BE2C (cell line): ENCODE data around the gene PRICKLE1.

Experiments
- DNase-seq: peaks from one replicate; pipeline ENCODE4 v3.0.0-alpha.2; 2020
- H3K27me3 ChIP-seq: fragments of 250-450 bp; sonication (Bioruptor Pico); 2 replicates; pipeline ENCODE4 v1.5.1; 2020; ENCODE audit warnings: mild to moderate bottlenecking
- H3K36me3 ChIP-seq: fragments of 250-450 bp; sonication (Bioruptor Pico); 2 replicates; pipeline ENCODE4 v1.5.1; 2020; ENCODE audit warnings: mild to moderate bottlenecking
- H3K4me1 ChIP-seq: fragments of 250-450 bp; sonication (Bioruptor Pico); 2 replicates; pipeline ENCODE4 v1.5.1; 2020
- H3K4me3 ChIP-seq: 2 replicates; pipeline ENCODE4 v1.5.1; 2011; ENCODE audit warnings: low read depth, low read length
- H3K9me3 ChIP-seq: fragments of 250-450 bp; sonication (Bioruptor Pico); 2 replicates; pipeline ENCODE4 v1.5.1; 2020
- CTCF ChIP-seq: IDR thresholded peaks from 2 replicates; pipeline ENCODE4 v1.5.1; 2012; ENCODE audit warnings: mild to moderate bottlenecking, low read depth, low read length

Gene PRICKLE1

GRCh38 chr12:42481368-42481767, 108.2 kb downstream of the PRICKLE1 start:
- TF ChIP-seq CTCF: no peak
- Histone ChIP-seq H3K9me3 (no peaks in the 10 kb centered on the region), H3K4me3 (no peak overlapping the region), H3K4me1 (peaks cover 6% of the 10 kb centered on the region; the same call in 1 of the 2 replicates), H3K27me3 (no peaks in the 10 kb centered on the region), H3K36me3 (no peaks in the 10 kb centered on the region)
- DNase-seq: no peak

DNA sequence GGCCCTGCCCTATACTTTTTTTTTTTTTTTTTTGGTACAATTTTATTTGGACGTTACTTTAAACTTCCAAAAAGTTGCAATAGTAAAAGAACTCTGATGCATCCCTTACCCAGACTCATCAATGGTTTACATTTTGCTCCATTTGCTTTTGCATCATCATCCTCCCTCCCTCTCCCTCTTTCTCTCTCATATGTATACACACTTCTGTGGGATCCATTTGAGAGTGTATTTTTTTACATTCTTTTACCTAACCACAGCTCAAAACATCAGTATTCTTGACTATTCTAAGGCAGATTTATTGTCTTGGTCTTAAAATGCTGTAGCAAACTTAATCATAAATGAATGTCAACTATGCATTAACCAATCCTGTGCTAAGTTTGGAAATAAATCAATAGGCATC, 111.6 kb downstream of the PRICKLE1 start:
- no peak for DNase-seq
- Histone ChIP-seq H3K27me3 (no peaks in the 10 kb centered on the region), H3K4me3 (no peak overlapping the region), H3K36me3 (no peaks in the 10 kb centered on the region), H3K4me1 (no peaks in the 10 kb centered on the region), H3K9me3 (no peaks in the 10 kb centered on the region; the same call in 1 of the 2 replicates)
- TF ChIP-seq CTCF: no peak

- Histone ChIP-seq H3K36me3 (peaks cover 2% of the 10 kb centered on the region), H3K4me1 (no peaks in the 10 kb centered on the region), H3K4me3 (no peak overlapping the region), H3K27me3 (no peaks in the 10 kb centered on the region), H3K9me3 (no peaks in the 10 kb centered on the region; the same call in 1 of the 2 replicates)
- DNase-seq: no peak
- no peak for TF ChIP-seq CTCF
Measured at GRCh38 chr12:42475106-42475505, 114.4 kb downstream of the PRICKLE1 start.

- no peak for DNase-seq
- no peaks in the 10 kb centered on the region; the same call in 1 of the 2 replicates for H3K9me3 ChIP-seq
- H3K4me3 ChIP-seq: no peak overlapping the region
- no peaks in the 10 kb centered on the region for H3K27me3 ChIP-seq
- no peak for TF ChIP-seq CTCF
- peaks cover 7% of the 10 kb centered on the region for H3K36me3 ChIP-seq
- H3K4me1 ChIP-seq: no peaks in the 10 kb centered on the region
Measured at GRCh38 chr12:42474391-42474790, 115.2 kb downstream of the PRICKLE1 start.

DNA sequence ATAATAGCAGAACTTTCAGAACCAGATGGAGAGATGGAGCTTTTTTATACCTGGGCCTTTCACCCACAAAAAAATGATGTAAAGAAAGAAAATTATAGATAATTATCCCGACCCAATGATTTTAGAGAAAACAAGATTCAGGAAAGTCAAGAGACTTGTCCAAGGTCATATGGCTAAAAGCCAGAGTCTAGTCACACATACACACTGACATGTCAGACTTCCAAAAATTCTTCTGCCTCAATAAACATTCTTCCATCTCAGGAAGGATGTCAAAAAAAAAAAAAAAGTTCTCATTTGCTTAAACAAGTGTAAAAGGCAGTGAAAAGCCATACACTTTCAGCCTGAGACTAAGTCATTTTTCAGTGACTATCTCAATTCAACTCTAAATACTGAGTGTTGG, 116.0 kb downstream of the PRICKLE1 start:
- no peak for TF ChIP-seq CTCF
- Histone ChIP-seq H3K4me3 (no peak overlapping the region), H3K4me1 (no peaks in the 10 kb centered on the region), H3K36me3 (peaks cover 15% of the 10 kb centered on the region), H3K27me3 (no peaks in the 10 kb centered on the region), H3K9me3 (no peaks in the 10 kb centered on the region; the same call in 1 of the 2 replicates)
- DNase-seq: no peak

GRCh38 chr12:42473130-42473529, 116.4 kb downstream of the PRICKLE1 start:
- H3K36me3 ChIP-seq: peaks cover 20% of the 10 kb centered on the region
- no peak for TF ChIP-seq CTCF
- no peaks in the 10 kb centered on the region for H3K27me3 ChIP-seq
- no peaks in the 10 kb centered on the region for H3K4me1 ChIP-seq
- H3K4me3 ChIP-seq: no peak overlapping the region
- no peak for DNase-seq
- no peaks in the 10 kb centered on the region; the same call in 1 of the 2 replicates for H3K9me3 ChIP-seq
